ENCODE measurements around the gene UBASH3B. TPM values are rescaled to one million over a fixed set of nuclear protein-coding genes. Genes with fewer than 3 reads are reported as not detected.
"Not testable (repeated sequence)": the region's sequence is repeated elsewhere in the genome, so short reads cannot be mapped to it uniquely, and the experiment has no call there.

Gene UBASH3B

GRCh38 chr11:122852796-122853160 lies 197.3 kb downstream of the UBASH3B start:
- no peak overlapping the region for H3K9ac ChIP-seq (ENCODE audit: low read depth, low read length)
- H3K36me3 ChIP-seq (ENCODE audit: insufficient read depth, low read length) = no peaks in the 10 kb centered on the region
- H3K9me3 ChIP-seq (replicated peaks; ENCODE audit: low read length) = no peaks in the 10 kb centered on the region
- peaks cover 41% of the 10 kb centered on the region for H3K4me1 ChIP-seq (ENCODE audit: control insufficient read depth, insufficient read depth, low read length)
- H3K4me2 ChIP-seq (ENCODE audit: low read length) = no peak overlapping the region
- no peaks in the 10 kb centered on the region for H3K27me3 ChIP-seq (ENCODE audit: control insufficient read depth, insufficient read depth, low read length)
- H3K4me3 ChIP-seq (ENCODE audit: low read length) = no peak overlapping the region

GRCh38 chr11:122853261-122853660 lies 197.7 kb downstream of the UBASH3B start:
- H3K9me3 ChIP-seq (replicated peaks; ENCODE audit: low read length) = no peaks in the 10 kb centered on the region
- no peak overlapping the region for H3K9ac ChIP-seq (ENCODE audit: low read depth, low read length)
- no peak overlapping the region for H3K4me3 ChIP-seq (ENCODE audit: low read length)
- H3K4me2 ChIP-seq (ENCODE audit: low read length) = no peak overlapping the region
- H3K4me1 ChIP-seq (ENCODE audit: control insufficient read depth, insufficient read depth, low read length) = peaks cover 41% of the 10 kb centered on the region
- H3K27me3 ChIP-seq (ENCODE audit: control insufficient read depth, insufficient read depth, low read length) = no peaks in the 10 kb centered on the region
- H3K36me3 ChIP-seq (ENCODE audit: insufficient read depth, low read length) = no peaks in the 10 kb centered on the region

- peak overlapping the region; percentile 31 for H3K4me3 ChIP-seq (ENCODE audit: low read length)
- no peak overlapping the region for H3K4me2 ChIP-seq (ENCODE audit: low read length)
- H3K4me1 ChIP-seq (ENCODE audit: control insufficient read depth, insufficient read depth, low read length) = peaks cover 41% of the 10 kb centered on the region
- H3K27me3 ChIP-seq (ENCODE audit: control insufficient read depth, insufficient read depth, low read length) = no peaks in the 10 kb centered on the region
- no peak overlapping the region for H3K9ac ChIP-seq (ENCODE audit: low read depth, low read length)
- no peaks in the 10 kb centered on the region for H3K36me3 ChIP-seq (ENCODE audit: insufficient read depth, low read length)
- H3K9me3 ChIP-seq (replicated peaks; ENCODE audit: low read length) = no peaks in the 10 kb centered on the region
Measured at GRCh38 chr11:122853971-122854446, 198.5 kb downstream of the UBASH3B start.

- H3K27me3 ChIP-seq (ENCODE audit: control insufficient read depth, insufficient read depth, low read length) = peaks cover 39% of the 10 kb centered on the region
- no peak overlapping the region for H3K4me3 ChIP-seq (ENCODE audit: low read length)
- no peaks in the 10 kb centered on the region for H3K36me3 ChIP-seq (ENCODE audit: insufficient read depth, low read length)
- no peak overlapping the region for H3K4me2 ChIP-seq (ENCODE audit: low read length)
- no peak overlapping the region for H3K9ac ChIP-seq (ENCODE audit: low read depth, low read length)
- H3K4me1 ChIP-seq (ENCODE audit: control insufficient read depth, insufficient read depth, low read length) = peaks cover 7% of the 10 kb centered on the region
- H3K9me3 ChIP-seq (replicated peaks; ENCODE audit: low read length) = no peaks in the 10 kb centered on the region
Measured at GRCh38 chr11:122861631-122862030, 206.1 kb downstream of the UBASH3B start.

- Histone ChIP-seq H3K4me1 (ENCODE audit: control insufficient read depth, insufficient read depth, low read length) (peaks cover 4% of the 10 kb centered on the region), H3K4me3 (ENCODE audit: low read length) (no peak overlapping the region), H3K9me3 (replicated peaks; ENCODE audit: low read length) (no peaks in the 10 kb centered on the region), H3K27me3 (ENCODE audit: control insufficient read depth, insufficient read depth, low read length) (peaks cover 43% of the 10 kb centered on the region), H3K36me3 (ENCODE audit: insufficient read depth, low read length) (no peaks in the 10 kb centered on the region), H3K9ac (ENCODE audit: low read depth, low read length) (no peak overlapping the region), H3K4me2 (ENCODE audit: low read length) (no peak overlapping the region)
Measured at GRCh38 chr11:122862091-122862490, 206.6 kb downstream of the UBASH3B start.

GRCh38 chr11:122863154-122863553 lies 207.6 kb downstream of the UBASH3B start:
- peaks cover 52% of the 10 kb centered on the region for H3K27me3 ChIP-seq (ENCODE audit: control insufficient read depth, insufficient read depth, low read length)
- not testable (repeated sequence) for H3K4me3 ChIP-seq (ENCODE audit: low read length); H3K4me1 ChIP-seq (ENCODE audit: control insufficient read depth, insufficient read depth, low read length); H3K4me2 ChIP-seq (ENCODE audit: low read length); H3K36me3 ChIP-seq (ENCODE audit: insufficient read depth, low read length); H3K9me3 ChIP-seq (replicated peaks; ENCODE audit: low read length); H3K9ac ChIP-seq (ENCODE audit: low read depth, low read length)

GRCh38 chr11:122863704-122864326 lies 208.3 kb downstream of the UBASH3B start:
- H3K4me2 ChIP-seq (ENCODE audit: low read length) = no peak overlapping the region
- no peak overlapping the region for H3K4me3 ChIP-seq (ENCODE audit: low read length)
- no peaks in the 10 kb centered on the region for H3K36me3 ChIP-seq (ENCODE audit: insufficient read depth, low read length)

More at GRCh38 chr11:122863704-122864326, 208.3 kb downstream of the UBASH3B start:
- Histone ChIP-seq H3K27me3 (ENCODE audit: control insufficient read depth, insufficient read depth, low read length) (peaks cover 55% of the 10 kb centered on the region), H3K9ac (ENCODE audit: low read depth, low read length) (no peak overlapping the region), H3K9me3 (replicated peaks; ENCODE audit: low read length) (no peaks in the 10 kb centered on the region), H3K4me1 (ENCODE audit: control insufficient read depth, insufficient read depth, low read length) (no peaks in the 10 kb centered on the region)

Small RNA genes within 50 kb of the gene (small RNA-seq; reads per million reads assigned to genes)
- gene RF01210 = not detected

Measured in skeletal muscle satellite cell (primary cell).